Vagina (tissue), 2 donors: ENCODE measurements around the gene PRKCB. TPM values are rescaled to one million over a fixed set of nuclear protein-coding genes. Genes with fewer than 3 reads are reported as not detected.
A peak's percentile ranks its signal among the peaks of the same experiment; 100 is the strongest.

Experiments used
- DNase-seq, 2 donors: peaks; one replicate each; pipeline ENCODE4 v3.0.0-alpha.2; 2017; ENCODE audit errors: extremely low spot score in 2 of 2
- H3K27ac ChIP-seq: fragments of 200-600 bp; sonication (generic); one replicate; pipeline ENCODE4 v1.5.1; 2019
- H3K27me3 ChIP-seq: fragments of 200-600 bp; sonication (generic); one replicate; pipeline ENCODE4 v1.5.1; 2019
- H3K36me3 ChIP-seq, 2 donors: fragments of 200-600 bp; sonication (generic); one replicate each; pipeline ENCODE4 v1.5.1; 2017 to 2019
- H3K4me1 ChIP-seq: fragments of 200-600 bp; sonication (generic); one replicate; pipeline ENCODE4 v1.5.1; 2019
- H3K4me3 ChIP-seq, 2 donors: fragments of 200-600 bp; sonication (generic); 1 replicate in 1 of 2; 2 replicates in 1 of 2; pipeline ENCODE4 v1.5.1; 2016 to 2019
- H3K9me3 ChIP-seq: fragments of 200-600 bp; sonication (generic); one replicate; pipeline ENCODE4 v1.5.1; 2019
- POLR2A ChIP-seq, 2 donors: fragments of 450-650 bp; IDR thresholded peaks; one replicate each; pipeline ENCODE4 v1.6.1; 2017; ENCODE audit warnings: antibody characterized with exemption in 2 of 2, mild to moderate bottlenecking in 2 of 2, moderate library complexity in 2 of 2
- POLR2AphosphoS5 ChIP-seq, 2 donors: sonication (generic); formaldehyde crosslinking; IDR thresholded peaks; one replicate each; pipeline ENCODE4 v1.9.0; 2017; ENCODE audit warnings: antibody characterized with exemption in 2 of 2, mild to moderate bottlenecking in 2 of 2, low read depth in 1 of 2; ENCODE audit not compliant: insufficient read depth in 1 of 2
- intact Hi-C: fragments of 100-400 bp; cut with DNase I; formaldehyde crosslinking; loops from one replicate; pipeline ENCODE4 v1.15.1; 2023
- total RNA-seq: library from RNA; depleted of rRNA; stranded (reverse); fragments of >200 nt; gene quantifications from one replicate; pipeline ENCODE4 v1.2.3, GENCODE V29; 2016
- TF ChIP-seq, protein P1 (sequence below), 3 experiments: fragments of 450-650 bp in 2 of 3; fragments of 200-600 bp in 1 of 3; sonication (generic) in 1 of 3; IDR thresholded peaks; one replicate each; pipeline ENCODE4 v1.5.1; 2017 to 2019; ENCODE audit warnings: antibody characterized with exemption in 3 of 3, mild to moderate bottlenecking in 2 of 3, moderate library complexity in 2 of 3

The PRKCB gene
- total RNA-seq, 1 donor from 2014 or later = 9.1 TPM

DNA sequence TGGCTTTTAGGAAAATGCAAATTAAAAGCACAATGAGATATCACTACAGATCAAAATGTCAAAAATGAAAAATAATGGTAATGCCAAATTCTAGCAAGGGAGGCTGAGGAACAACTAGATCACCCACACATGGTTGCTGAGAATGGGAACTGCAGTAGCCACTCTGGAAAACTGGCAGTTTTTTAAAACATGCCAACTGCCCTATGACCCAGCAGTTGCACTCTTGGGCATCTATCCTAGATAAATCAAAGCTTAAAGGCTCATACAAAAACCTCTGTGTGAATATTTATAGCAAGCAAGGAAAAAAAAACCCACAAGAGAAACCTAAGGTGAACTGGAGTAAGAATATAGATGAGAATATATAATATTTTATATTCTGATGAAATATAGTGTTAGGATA is 104.3 kb downstream of the PRKCB start:
- Histone ChIP-seq H3K4me1 (peaks cover 6% of the 10 kb centered on the region), H3K9me3 (no peaks in the 10 kb centered on the region), H3K27me3 (no peaks in the 10 kb centered on the region), H3K4me3 (no peak overlapping the region), H3K27ac (no peak overlapping the region), H3K36me3 (no peaks in the 10 kb centered on the region)
- intact Hi-C loops = no loop called here
- TF ChIP-seq, protein P1, sequence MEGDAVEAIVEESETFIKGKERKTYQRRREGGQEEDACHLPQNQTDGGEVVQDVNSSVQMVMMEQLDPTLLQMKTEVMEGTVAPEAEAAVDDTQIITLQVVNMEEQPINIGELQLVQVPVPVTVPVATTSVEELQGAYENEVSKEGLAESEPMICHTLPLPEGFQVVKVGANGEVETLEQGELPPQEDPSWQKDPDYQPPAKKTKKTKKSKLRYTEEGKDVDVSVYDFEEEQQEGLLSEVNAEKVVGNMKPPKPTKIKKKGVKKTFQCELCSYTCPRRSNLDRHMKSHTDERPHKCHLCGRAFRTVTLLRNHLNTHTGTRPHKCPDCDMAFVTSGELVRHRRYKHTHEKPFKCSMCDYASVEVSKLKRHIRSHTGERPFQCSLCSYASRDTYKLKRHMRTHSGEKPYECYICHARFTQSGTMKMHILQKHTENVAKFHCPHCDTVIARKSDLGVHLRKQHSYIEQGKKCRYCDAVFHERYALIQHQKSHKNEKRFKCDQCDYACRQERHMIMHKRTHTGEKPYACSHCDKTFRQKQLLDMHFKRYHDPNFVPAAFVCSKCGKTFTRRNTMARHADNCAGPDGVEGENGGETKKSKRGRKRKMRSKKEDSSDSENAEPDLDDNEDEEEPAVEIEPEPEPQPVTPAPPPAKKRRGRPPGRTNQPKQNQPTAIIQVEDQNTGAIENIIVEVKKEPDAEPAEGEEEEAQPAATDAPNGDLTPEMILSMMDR (IDR thresholded peaks at IDR 0.05) = no peak
- no peak for TF ChIP-seq POLR2A (IDR thresholded peaks at IDR 0.05)
- TF ChIP-seq POLR2AphosphoS5 (IDR thresholded peaks at IDR 0.05; ENCODE audit: insufficient read depth in 1 of 2, low read depth in 1 of 2) = no peak
- DNase-seq = no peak

DNA sequence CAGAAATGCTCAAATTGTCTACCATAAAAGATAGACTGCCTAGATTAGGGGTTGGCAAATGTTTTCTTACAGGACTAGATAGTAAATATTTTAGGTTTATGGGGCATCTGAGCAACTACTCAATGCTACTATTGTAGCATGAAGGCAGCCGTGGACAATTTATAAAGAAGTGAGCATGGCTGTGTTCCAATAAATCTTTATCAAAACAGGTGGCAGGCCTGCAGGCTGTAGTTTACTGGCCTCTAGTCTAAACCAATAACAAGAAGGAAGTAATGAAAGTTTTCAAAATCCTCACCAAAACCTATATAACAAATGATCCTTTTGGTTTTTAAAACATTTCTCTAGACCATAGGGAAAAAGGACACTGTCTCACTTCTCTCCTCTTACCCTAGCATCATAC is 105.2 kb downstream of the PRKCB start:
- no peaks in the 10 kb centered on the region for H3K27me3 ChIP-seq
- DNase-seq = no peak
- H3K9me3 ChIP-seq = no peaks in the 10 kb centered on the region
- H3K4me1 ChIP-seq = peaks cover 6% of the 10 kb centered on the region
- intact Hi-C loops = no loop called here
- TF ChIP-seq, protein P1 (IDR thresholded peaks at IDR 0.05) = no peak
- TF ChIP-seq POLR2A (IDR thresholded peaks at IDR 0.05) = no peak
- no peak for TF ChIP-seq POLR2AphosphoS5 (IDR thresholded peaks at IDR 0.05; ENCODE audit: insufficient read depth in 1 of 2, low read depth in 1 of 2)
- H3K4me3 ChIP-seq = no peak overlapping the region
- H3K36me3 ChIP-seq = no peaks in the 10 kb centered on the region
- no peak overlapping the region for H3K27ac ChIP-seq

DNA sequence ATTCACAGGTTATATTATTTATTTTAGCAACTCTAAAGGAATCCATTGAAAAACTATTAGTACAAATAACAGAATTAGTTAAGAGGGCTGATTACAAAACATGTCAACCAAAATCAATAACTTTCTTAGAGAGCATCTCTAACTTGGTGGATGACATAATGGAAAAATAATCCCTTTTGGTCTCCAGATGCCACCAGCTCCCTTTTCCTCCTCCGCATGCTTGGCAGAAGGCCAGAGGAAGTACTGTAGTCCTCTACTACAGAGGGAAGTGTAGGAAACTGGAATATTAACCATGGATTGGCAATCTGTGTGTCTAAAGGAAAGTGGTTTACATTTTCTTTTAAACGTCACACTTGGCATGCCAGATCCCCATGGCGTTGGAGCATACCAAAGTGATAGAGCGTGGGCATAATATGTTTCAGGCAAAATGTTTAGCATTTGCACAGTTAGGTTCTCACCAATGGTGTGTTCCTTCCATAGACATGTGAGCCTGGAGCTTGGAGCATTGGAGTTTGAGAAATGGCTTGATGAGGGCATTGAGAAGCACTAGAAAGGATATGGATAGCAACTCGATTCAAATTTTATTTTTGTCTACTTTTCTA is 106.3 kb downstream of the PRKCB start:
- Histone ChIP-seq H3K4me1 (peaks cover 6% of the 10 kb centered on the region), H3K9me3 (no peaks in the 10 kb centered on the region), H3K36me3 (no peaks in the 10 kb centered on the region), H3K27ac (no peak overlapping the region), H3K27me3 (no peaks in the 10 kb centered on the region), H3K4me3 (no peak overlapping the region)
- DNase-seq = no peak
- intact Hi-C loops = no loop called here
- TF ChIP-seq POLR2A (IDR thresholded peaks at IDR 0.05) (no peak), POLR2AphosphoS5 (IDR thresholded peaks at IDR 0.05; ENCODE audit: insufficient read depth in 1 of 2, low read depth in 1 of 2) (no peak)
- TF ChIP-seq, protein P1 (IDR thresholded peaks at IDR 0.05) = no peak

DNA sequence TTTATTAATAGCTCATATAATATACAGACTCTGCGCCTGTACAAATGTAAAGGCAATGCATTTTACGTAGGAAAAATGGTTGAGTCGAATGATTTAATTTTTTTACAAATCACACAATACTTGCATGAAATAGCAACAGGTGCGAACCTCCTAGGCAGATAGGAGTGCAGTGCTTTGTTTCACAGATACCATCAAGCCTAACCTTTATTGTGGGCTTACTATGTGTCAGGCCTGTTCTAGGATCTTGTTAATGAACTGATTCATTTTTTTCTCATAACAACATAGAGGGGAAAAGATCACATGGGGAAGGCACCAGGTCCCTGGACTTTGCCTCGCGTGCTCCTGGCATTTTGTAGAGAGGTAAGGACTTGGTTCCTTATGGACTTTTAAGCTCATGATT is 107.8 kb downstream of the PRKCB start:
- Histone ChIP-seq H3K36me3 (no peaks in the 10 kb centered on the region), H3K4me1 (peaks cover 6% of the 10 kb centered on the region), H3K27ac (no peak overlapping the region), H3K27me3 (no peaks in the 10 kb centered on the region), H3K9me3 (no peaks in the 10 kb centered on the region), H3K4me3 (no peak overlapping the region)
- TF ChIP-seq, protein P1 (IDR thresholded peaks at IDR 0.05) = no peak
- TF ChIP-seq POLR2A (IDR thresholded peaks at IDR 0.05) (no peak), POLR2AphosphoS5 (IDR thresholded peaks at IDR 0.05; ENCODE audit: insufficient read depth in 1 of 2, low read depth in 1 of 2) (no peak)
- no peak for DNase-seq
- intact Hi-C loops = no loop called here

DNA sequence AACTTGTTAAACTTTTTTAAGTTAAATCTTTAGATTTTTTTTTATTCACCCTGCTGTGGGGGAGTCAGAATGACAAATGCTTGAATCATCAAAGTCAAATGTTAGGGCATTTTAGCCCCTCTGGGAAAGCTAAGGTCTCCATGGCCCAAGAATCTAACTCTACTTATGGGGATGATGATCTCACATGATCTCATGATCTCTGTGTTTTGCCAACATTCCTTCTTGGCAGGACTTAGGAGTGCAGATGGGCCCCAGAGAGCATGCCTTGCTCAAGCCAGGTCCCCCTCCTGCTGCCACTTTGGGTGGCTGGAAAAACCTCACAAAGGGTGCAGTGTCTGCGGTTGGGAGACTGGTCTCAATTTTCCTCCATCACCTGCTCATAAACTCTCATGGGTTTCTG is 108.6 kb downstream of the PRKCB start:
- H3K27me3 ChIP-seq = no peaks in the 10 kb centered on the region
- no peaks in the 10 kb centered on the region for H3K9me3 ChIP-seq
- H3K36me3 ChIP-seq = no peaks in the 10 kb centered on the region
- peak overlapping the region; percentile 19 for H3K27ac ChIP-seq
- DNase-seq = no peak
- intact Hi-C loops = no loop called here
- TF ChIP-seq POLR2AphosphoS5 (IDR thresholded peaks at IDR 0.05; ENCODE audit: insufficient read depth in 1 of 2, low read depth in 1 of 2) (no peak), POLR2A (IDR thresholded peaks at IDR 0.05) (no peak)
- TF ChIP-seq, protein P1 (IDR thresholded peaks at IDR 0.05) = no peak
- H3K4me3 ChIP-seq = no peak overlapping the region
- peaks cover 6% of the 10 kb centered on the region for H3K4me1 ChIP-seq
